ENCODE results near the gene HELZ. TPM values are rescaled to one million over a fixed set of nuclear protein-coding genes. Genes with fewer than 3 reads are reported as not detected.

HELZ gene
- total RNA-seq, 1 experiment from 2014 or later = 49.8 TPM

DNA sequence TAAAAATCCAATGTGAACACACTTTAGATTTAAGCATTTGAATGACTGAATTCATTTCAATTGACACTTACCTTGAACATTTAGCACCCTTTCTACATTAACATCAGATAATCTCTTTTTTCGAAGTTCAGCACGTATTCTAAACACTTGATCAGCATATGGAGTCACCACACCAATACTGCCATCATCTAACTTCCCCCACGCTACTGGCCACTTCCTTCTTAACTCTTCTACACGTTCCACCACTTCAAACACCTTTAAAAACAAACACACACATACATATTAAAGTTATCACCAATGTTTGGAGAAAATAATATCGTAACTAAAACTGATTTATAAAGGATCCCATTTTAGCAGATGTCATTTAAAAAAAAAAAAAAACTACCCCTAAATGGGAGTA is 107.1 kb downstream of the HELZ start:
- H3T11ph ChIP-seq (ENCODE audit: low read length) = no peak overlapping the region
- H3K36me3 Mint-ChIP-seq (ENCODE audit: insufficient read depth in 1 of 3, low read depth in 3 of 3) = peaks cover 7 to 19% (median 15%) of the 10 kb centered on the region in 3 experiments
- H3K14ac ChIP-seq (ENCODE audit: insufficient read depth, low read length) = no peak overlapping the region
- H2BK12ac ChIP-seq (ENCODE audit: insufficient read length, low read depth, low read length) = no peak overlapping the region
- H2BK15ac ChIP-seq (ENCODE audit: low read depth, low read length) = no peak overlapping the region
- H3K79me2 ChIP-seq (ENCODE audit: insufficient read depth, low read length) = no peaks in the 10 kb centered on the region
- H2BK5ac ChIP-seq (ENCODE audit: insufficient read length, low read length) = no peak overlapping the region
- H4K5ac ChIP-seq (ENCODE audit: insufficient read length, low read depth, low read length) = no peak overlapping the region
- no peaks in the 10 kb centered on the region for H3K4me1 ChIP-seq (ENCODE audit: insufficient read depth, low read length)
- WGBS (ENCODE audit: extremely low coverage, insufficient read length, low lambda C conversion rate) = 100% methylated on average over 2 of the region's 5 CpGs
- H3K4me3 Mint-ChIP-seq = no peak overlapping the region
- H3K9ac ChIP-seq (ENCODE audit: extremely low read depth, insufficient read length, low read length) = no peak overlapping the region
- H2BK120ac ChIP-seq (ENCODE audit: low read depth, low read length, poor library complexity, severe bottlenecking) = no peak overlapping the region
- H3K23ac ChIP-seq (ENCODE audit: insufficient read length, low read depth, low read length) = no peak overlapping the region
- H3K4me1 Mint-ChIP-seq = peaks cover 4 to 9% of the 10 kb centered on the region in 2 experiments; a peak in 2 of 4 replicates
- H3K9me3 ChIP-seq (ENCODE audit: control insufficient read depth, low read depth, low read length) = no peaks in the 10 kb centered on the region
- DNase-seq = no peak
- no peak overlapping the region for H4K91ac ChIP-seq (ENCODE audit: insufficient read length, low read depth, low read length)
- H3K18ac ChIP-seq (ENCODE audit: insufficient read length, low read depth, low read length) = no peak overlapping the region
- no peak overlapping the region for H4K8ac ChIP-seq (replicated peaks; ENCODE audit: insufficient read length, low read depth, low read length)
- no peak overlapping the region for H3K56ac ChIP-seq (ENCODE audit: insufficient read length, low read depth, low read length)
- no peak overlapping the region for H3K4ac ChIP-seq (ENCODE audit: low read depth, low read length)
- H2BK20ac ChIP-seq (ENCODE audit: low read depth, low read length, poor library complexity, severe bottlenecking) = no peak overlapping the region
- no peaks in the 10 kb centered on the region for H3K23me2 ChIP-seq (ENCODE audit: insufficient read length, low read depth, low read length, poor library complexity, severe bottlenecking)
- H3K9me3 Mint-ChIP-seq = peaks cover 0 to 2% of the 10 kb centered on the region in 2 experiments; a peak in 1 of 5 replicates
- H3K27me3 ChIP-seq (ENCODE audit: insufficient read depth, low read length) = no peaks in the 10 kb centered on the region
- H4K20me1 ChIP-seq (ENCODE audit: control insufficient read depth, insufficient read depth, insufficient read length) = no peaks in the 10 kb centered on the region
- TF ChIP-seq, protein P1, sequence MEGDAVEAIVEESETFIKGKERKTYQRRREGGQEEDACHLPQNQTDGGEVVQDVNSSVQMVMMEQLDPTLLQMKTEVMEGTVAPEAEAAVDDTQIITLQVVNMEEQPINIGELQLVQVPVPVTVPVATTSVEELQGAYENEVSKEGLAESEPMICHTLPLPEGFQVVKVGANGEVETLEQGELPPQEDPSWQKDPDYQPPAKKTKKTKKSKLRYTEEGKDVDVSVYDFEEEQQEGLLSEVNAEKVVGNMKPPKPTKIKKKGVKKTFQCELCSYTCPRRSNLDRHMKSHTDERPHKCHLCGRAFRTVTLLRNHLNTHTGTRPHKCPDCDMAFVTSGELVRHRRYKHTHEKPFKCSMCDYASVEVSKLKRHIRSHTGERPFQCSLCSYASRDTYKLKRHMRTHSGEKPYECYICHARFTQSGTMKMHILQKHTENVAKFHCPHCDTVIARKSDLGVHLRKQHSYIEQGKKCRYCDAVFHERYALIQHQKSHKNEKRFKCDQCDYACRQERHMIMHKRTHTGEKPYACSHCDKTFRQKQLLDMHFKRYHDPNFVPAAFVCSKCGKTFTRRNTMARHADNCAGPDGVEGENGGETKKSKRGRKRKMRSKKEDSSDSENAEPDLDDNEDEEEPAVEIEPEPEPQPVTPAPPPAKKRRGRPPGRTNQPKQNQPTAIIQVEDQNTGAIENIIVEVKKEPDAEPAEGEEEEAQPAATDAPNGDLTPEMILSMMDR (conservative IDR thresholded peaks at IDR 0.05) = no peak
- H3K27me3 Mint-ChIP-seq (ENCODE audit: low read depth) = no peaks in the 10 kb centered on the region
- no peak overlapping the region for H2AFZ ChIP-seq (ENCODE audit: low read length)
- H2AK5ac ChIP-seq (ENCODE audit: insufficient read length, low read length) = no peak overlapping the region
- H3K27ac ChIP-seq (ENCODE audit: insufficient read length, low read depth, low read length) = no peak overlapping the region
- H3K4me2 ChIP-seq (ENCODE audit: insufficient read depth, insufficient read length, low read length) = no peak overlapping the region
- no peaks in the 10 kb centered on the region for H3K79me1 ChIP-seq (ENCODE audit: insufficient read depth, low read depth, low read length, poor library complexity, severe bottlenecking)
- H3K27ac Mint-ChIP-seq = no peak overlapping the region

All from H9 (cell line).